CD4-positive, alpha-beta T cell treated with Interleukin-4 for 4 hours (primary cell): ENCODE results near the gene KIAA0586.
"Not testable (repeated sequence)": the region's sequence is repeated elsewhere in the genome, so short reads cannot be mapped to it uniquely, and the experiment has no call there.

Source experiments
- DNase-seq: peaks from one replicate; pipeline ENCODE4 v3.0.0-alpha.2; 2020

The KIAA0586 gene

DNA sequence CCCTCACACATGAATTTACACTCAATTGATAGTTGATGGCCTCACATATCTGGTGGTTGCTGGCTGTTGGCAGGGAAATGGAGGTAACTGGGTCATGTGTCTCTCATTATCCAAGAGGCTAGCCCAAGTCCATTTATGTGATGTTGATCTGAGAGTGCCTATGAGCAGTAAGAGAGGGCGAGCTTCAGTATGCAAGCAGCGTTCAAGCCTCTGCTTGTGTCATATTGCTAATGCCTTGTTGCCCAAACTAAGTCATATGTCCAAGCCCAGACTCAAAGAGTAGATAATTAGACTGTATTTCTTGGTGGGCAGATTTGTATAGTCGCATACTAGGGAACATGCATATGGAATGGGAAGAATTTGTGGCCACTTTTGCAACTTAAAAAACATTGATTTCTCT, 126.4 kb downstream of the KIAA0586 start:
- no peak for DNase-seq

GRCh38 chr14:58555647-58556046, 128.1 kb downstream of the KIAA0586 start:
- DNase-seq: no peak

DNA sequence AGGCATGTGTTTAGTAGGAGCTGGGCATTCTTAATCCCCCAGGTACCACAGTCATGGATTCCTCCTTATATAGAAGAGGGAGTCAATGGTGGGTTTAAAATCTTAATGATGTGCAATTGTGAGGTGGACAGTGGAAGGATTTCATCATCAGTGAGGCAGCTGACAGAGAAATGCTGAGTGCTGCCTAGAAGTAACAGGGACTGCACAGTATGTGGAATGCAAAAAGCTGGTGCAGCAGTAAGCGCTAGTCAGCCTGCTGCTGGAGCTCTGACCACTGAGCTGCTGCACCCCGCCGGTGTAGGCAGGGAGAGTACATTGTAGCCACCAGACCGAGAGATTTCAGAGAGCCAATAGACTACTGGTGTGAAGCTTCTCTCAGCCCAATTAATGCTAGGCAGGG, 129.7 kb downstream of the KIAA0586 start:
- DNase-seq: no peak

- no peak for DNase-seq
Observed at GRCh38 chr14:58560208-58560607, 132.7 kb downstream of the KIAA0586 start.

DNA sequence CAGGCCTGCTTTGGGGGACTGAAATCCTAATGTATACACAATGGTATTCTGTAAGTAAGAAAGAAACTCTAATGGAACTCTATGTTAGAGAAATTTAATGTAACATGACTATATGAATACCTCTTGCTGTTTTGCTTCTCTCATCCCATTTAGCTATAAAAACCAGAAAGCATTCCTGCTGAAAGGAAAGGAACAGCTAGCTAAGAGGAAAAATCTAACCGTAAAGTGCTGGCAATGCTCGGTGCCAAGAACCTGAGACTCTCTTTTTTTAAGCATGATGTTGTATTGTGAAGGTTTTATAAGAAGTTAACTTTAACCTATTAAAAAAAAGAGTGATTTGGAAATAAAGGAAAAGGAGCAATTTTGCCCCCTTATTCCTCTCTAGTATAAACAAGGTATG, 134.6 kb downstream of the KIAA0586 start:
- DNase-seq: no peak

DNA sequence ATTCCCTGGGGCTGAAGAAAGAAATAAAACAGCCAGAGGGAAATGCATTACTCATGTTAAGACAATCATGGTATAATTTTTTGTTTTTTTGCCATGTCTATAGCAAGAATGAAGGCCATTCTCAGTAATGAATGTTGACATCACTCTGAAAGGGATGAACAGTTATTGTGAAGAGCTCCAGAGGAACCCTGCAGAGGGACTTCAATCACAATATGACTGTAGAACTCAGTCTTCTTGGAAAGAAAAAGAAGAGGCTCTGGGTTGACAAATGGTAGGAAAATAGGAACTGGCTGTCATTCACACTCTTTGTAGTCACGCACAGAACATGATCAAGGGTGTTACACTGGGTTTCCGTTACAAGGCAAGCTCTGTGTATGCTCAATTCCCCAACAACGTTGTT, 136.5 kb downstream of the KIAA0586 start:
- no peak for DNase-seq

- no peak for DNase-seq
Observed at GRCh38 chr14:58565832-58566231, 138.3 kb downstream of the KIAA0586 start.

- no peak for DNase-seq
Observed at GRCh38 chr14:58566979-58567378, 139.5 kb downstream of the KIAA0586 start.

- DNase-seq: no peak
Observed at GRCh38 chr14:58568322-58568721, 140.8 kb downstream of the KIAA0586 start.

GRCh38 chr14:58571256-58571655, 143.7 kb downstream of the KIAA0586 start:
- no peak for DNase-seq

GRCh38 chr14:58571769-58572472, 144.4 kb downstream of the KIAA0586 start:
- DNase-seq: peak; percentile 1

- no peak for DNase-seq
Observed at GRCh38 chr14:58572473-58572853, 144.9 kb downstream of the KIAA0586 start.

DNA sequence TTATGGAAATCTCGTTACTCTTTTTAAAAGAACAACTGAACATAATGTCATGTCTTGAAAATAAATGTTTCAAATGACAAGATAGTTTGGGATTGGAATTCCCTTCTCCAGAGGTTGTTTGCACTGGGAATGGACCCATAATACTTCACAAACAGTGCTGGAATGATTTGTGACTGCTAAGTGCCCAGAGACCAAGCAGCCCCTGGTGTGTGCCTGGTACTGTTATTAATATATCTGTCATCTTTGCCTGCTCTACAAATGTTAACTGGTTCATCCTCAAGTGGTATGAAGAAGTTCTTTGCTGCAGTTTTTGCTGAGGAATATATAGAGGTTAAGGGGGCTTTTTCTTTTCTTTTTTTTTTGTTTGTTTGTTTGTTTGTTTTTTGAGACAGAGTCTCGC, 145.3 kb downstream of the KIAA0586 start:
- no peak for DNase-seq

GRCh38 chr14:58574623-58575022, 147.1 kb downstream of the KIAA0586 start:
- DNase-seq: no peak

- DNase-seq: no peak
Observed at GRCh38 chr14:58575956-58576355, 148.4 kb downstream of the KIAA0586 start.

GRCh38 chr14:58580035-58580434, 152.5 kb downstream of the KIAA0586 start:
- not testable (repeated sequence) for DNase-seq

GRCh38 chr14:58581389-58581788, 153.9 kb downstream of the KIAA0586 start:
- not testable (repeated sequence) for DNase-seq

DNA sequence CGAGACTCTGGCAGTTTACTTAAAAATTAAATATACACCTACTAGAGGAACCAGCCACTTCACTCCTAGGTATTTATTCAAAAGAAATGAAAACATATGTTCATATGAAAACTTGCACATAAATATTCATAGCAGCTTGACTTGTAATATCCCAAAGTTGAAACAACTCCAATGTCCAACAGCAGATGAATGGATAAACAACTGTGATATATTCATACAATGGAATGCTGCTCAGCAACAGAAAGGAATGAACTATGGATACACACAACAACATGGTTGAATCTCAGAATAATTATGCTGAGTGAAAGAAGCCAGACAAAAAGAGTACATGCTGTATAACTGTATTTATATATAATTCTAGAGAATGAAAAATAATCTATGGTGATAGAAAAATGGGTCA, 156.9 kb downstream of the KIAA0586 start:
- DNase-seq: no peak

GRCh38 chr14:58587271-58587670, 159.8 kb downstream of the KIAA0586 start:
- DNase-seq: no peak

DNA sequence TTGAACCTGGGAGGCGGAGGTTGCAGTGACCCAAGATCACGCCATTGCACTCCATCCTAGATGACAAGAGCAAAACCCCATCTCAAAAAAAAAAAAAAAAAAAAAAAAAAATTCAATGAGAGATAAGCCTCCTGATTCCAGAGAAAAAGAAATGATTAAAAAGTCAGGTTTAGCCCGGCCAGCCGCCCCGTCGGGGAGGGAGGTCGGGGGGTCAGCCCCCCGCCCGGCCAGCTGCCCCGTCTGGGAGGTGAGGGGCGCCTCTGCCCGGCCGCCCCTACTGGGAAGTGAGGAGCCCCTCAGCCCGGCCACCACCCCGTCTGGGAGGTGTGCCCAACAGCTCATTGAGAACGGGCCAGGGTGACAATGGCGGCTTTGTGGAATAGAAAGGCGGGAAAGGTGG, 160.8 kb downstream of the KIAA0586 start:
- not testable (repeated sequence) for DNase-seq

- no peak for DNase-seq
Observed at GRCh38 chr14:58593977-58594376, 166.5 kb downstream of the KIAA0586 start.

DNA sequence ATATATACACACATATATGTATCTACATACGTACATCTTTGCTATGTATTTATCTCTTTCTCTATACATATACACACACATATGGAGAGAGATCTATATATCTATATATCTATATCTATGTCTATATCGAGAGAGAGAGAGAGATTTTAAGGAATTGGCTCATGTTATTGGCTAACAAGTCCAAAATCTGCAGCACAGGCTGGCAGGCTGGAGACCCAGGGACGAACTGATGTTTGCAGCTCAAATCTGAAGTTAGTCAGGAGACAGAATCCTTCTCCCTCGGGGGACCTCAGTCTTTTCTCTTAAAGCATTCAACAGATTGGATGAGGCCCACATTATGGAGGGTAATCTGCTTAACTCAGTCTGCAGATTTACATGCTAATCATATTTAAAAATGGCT, 169.5 kb downstream of the KIAA0586 start:
- no peak for DNase-seq

GRCh38 chr14:58598028-58598803, 170.7 kb downstream of the KIAA0586 start:
- DNase-seq: peak; percentile 3

GRCh38 chr14:58598804-58599525, 171.4 kb downstream of the KIAA0586 start:
- no peak for DNase-seq
